ENCODE data around the gene IYD. TPM values are rescaled to one million over a fixed set of nuclear protein-coding genes. Genes with fewer than 3 reads are reported as not detected.
"Not testable (repeated sequence)": the region's sequence is repeated elsewhere in the genome, so short reads cannot be mapped to it uniquely, and the experiment has no call there.

Gene IYD
- total RNA-seq, 4 donors from 2014 or later: 0.83 to 57.0 (median 36.8) TPM

DNA sequence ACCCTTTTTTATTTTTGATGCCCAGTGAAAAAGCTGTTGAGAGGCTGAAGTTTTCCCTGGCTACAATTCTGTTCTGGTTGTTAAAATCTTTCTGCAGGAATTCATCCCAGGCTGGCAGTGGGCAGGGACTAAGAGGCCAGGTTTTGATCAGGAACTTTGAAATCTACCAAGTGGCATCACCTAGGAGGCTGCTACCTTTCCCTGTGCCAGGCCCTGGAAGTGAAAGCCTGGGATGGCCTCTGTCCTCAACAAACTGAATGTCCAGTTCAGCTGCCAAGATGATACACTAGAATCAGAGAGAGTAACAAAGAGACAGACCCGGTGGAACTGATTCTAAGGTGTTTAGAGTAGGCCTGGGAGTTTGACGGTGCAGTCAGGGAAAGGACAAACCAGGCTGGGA, 596 bp downstream of the IYD start:
- peak overlapping the region in 2 of 4 donors; percentile 22 to 43 for H3K4me3 ChIP-seq
- no peak for DNase-seq

DNA sequence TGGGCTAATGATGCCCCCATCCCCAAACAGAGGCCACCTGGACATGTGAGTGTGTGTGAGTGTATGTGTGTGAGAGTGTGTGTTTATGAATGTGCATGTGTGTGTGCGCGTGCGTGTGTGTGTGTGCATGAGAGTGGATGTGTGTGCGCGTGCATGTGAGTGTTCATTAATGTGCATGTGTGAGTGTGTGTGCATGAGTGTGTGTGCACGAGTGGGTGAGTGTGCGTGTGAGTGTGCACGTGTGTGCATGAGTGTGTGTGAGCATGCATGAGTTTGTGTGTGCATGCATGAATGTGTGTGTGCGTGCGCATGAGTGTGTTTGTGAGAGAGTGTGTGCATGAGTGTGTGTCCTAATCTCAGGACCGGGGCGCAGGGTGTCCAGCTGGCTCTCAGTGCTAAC, 1.3 kb downstream of the IYD start:
- TF ChIP-seq, protein P1, sequence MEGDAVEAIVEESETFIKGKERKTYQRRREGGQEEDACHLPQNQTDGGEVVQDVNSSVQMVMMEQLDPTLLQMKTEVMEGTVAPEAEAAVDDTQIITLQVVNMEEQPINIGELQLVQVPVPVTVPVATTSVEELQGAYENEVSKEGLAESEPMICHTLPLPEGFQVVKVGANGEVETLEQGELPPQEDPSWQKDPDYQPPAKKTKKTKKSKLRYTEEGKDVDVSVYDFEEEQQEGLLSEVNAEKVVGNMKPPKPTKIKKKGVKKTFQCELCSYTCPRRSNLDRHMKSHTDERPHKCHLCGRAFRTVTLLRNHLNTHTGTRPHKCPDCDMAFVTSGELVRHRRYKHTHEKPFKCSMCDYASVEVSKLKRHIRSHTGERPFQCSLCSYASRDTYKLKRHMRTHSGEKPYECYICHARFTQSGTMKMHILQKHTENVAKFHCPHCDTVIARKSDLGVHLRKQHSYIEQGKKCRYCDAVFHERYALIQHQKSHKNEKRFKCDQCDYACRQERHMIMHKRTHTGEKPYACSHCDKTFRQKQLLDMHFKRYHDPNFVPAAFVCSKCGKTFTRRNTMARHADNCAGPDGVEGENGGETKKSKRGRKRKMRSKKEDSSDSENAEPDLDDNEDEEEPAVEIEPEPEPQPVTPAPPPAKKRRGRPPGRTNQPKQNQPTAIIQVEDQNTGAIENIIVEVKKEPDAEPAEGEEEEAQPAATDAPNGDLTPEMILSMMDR (IDR thresholded peaks at IDR 0.05): no peak
- no peak for TF ChIP-seq POLR2A (IDR thresholded peaks at IDR 0.05)

More for the DNA sequence above, 596 bp downstream of the IYD start:
- H3K27me3 ChIP-seq: no peaks in the 10 kb centered on the region
- no peak for TF ChIP-seq POLR2A (IDR thresholded peaks at IDR 0.05)
- TF ChIP-seq, protein P1 (IDR thresholded peaks at IDR 0.05): no peak
- H3K4me1 ChIP-seq: no peaks in the 10 kb centered on the region
- no peaks in the 10 kb centered on the region for H3K36me3 ChIP-seq
- no peaks in the 10 kb centered on the region for H3K9me3 ChIP-seq
- H3K27ac ChIP-seq: peak overlapping the region in 3 of 4 donors; percentile 40 to 90 (median 75)

DNA sequence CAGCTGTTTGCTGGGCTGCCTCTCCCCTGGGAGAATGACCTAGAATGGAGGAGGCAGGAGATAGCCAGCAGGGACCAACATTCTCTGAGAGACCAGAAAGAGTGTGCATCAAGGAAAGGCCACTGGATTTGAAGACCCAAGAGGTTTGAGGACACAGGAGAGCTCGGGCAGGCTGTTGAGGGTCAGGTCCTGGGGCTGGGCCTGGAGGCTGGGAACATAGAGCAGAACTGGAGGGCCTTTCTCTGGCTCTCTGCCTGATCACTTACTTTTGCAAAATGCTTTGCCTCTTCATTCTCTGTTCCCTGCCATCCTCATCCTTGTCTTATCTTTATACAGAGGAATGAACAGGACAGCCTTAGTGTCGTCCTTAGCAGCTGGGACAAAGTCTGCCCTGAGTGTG, 2.5 kb downstream of the IYD start:
- H3K27ac ChIP-seq: no peak overlapping the region
- no peak for DNase-seq
- no peak overlapping the region for H3K4me3 ChIP-seq

More for the DNA sequence above, 1.3 kb downstream of the IYD start:
- Histone ChIP-seq H3K4me3 (peak overlapping the region in 2 of 4 donors; percentile 22 to 43), H3K9me3 (no peaks in the 10 kb centered on the region), H3K27ac (no peak overlapping the region), H3K27me3 (no peaks in the 10 kb centered on the region), H3K36me3 (no peaks in the 10 kb centered on the region), H3K4me1 (no peaks in the 10 kb centered on the region)
- no peak for DNase-seq

DNA sequence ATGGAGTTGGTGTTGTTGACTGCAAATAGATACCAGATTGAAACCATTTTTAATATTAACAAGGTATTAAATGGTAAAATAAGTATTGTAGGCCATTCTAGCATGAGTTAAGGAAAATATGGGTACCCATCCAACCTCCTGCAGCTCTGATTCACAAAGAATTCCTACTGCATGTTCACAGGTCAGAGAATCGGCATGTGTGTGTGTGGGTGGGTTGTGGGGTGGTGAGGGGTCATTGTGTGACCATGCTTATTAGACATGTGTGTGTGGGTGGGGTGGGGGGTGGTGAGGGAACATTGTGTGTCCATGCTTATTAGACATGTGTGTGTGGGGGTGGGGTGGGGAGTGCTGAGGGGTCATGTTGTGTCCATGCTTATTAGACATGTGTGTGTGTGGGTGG, 3.2 kb downstream of the IYD start:
- Histone ChIP-seq H3K9me3 (no peaks in the 10 kb centered on the region), H3K27me3 (no peaks in the 10 kb centered on the region), H3K36me3 (no peaks in the 10 kb centered on the region), H3K4me3 (no peak overlapping the region), H3K27ac (no peak overlapping the region), H3K4me1 (no peaks in the 10 kb centered on the region)
- TF ChIP-seq POLR2A (IDR thresholded peaks at IDR 0.05): no peak
- TF ChIP-seq, protein P1 (IDR thresholded peaks at IDR 0.05): no peak
- no peak for DNase-seq

More for the DNA sequence above, 2.5 kb downstream of the IYD start:
- no peaks in the 10 kb centered on the region for H3K27me3 ChIP-seq
- TF ChIP-seq, protein P1 (IDR thresholded peaks at IDR 0.05): no peak
- no peak for TF ChIP-seq POLR2A (IDR thresholded peaks at IDR 0.05)
- H3K36me3 ChIP-seq: no peaks in the 10 kb centered on the region
- H3K9me3 ChIP-seq: no peaks in the 10 kb centered on the region
- no peaks in the 10 kb centered on the region for H3K4me1 ChIP-seq

DNA sequence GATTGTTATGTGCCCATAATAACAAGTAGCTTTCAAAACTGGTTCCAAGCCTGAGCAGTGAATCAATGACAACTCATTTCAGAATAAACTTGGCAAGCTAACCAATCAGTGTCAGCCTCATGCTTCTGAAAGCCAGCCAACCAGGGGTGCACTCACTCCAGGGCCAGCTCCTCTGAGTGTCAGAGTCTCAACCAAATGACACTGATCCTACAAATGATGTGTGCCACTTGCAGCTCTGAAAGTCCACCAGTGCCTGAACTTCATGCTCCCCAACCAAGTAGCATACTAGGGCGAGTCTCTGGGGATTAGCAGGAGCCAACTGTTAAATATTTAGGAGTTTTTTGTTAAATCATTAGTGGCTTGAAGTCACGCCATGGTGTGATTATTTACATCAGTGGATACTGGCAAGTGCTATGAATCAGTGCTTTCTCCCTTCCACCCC, 4.5 kb downstream of the IYD start:
- TF ChIP-seq, protein P1 (IDR thresholded peaks at IDR 0.05): no peak
- no peak for TF ChIP-seq POLR2A (IDR thresholded peaks at IDR 0.05)
- no peak overlapping the region for H3K27ac ChIP-seq
- no peaks in the 10 kb centered on the region for H3K9me3 ChIP-seq

DNA sequence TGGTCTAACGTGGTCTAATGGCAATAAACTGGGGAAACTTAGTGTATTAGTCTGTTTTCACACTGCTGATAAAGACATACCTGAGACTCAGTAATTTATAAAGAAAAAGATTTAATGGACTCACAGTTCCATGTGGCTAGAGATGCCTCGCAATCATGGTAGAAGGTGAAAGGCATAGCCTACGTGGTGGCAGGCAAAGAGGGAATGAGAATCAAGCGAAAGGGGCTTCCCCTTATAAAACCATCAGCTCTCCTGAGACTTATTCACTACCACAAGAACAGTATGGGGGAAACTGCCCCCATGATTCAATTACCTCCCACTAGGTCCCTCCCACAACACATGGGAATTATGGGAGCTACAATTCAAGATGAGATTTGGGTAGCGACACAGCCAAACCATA, 5.5 kb downstream of the IYD start:
- not testable (repeated sequence) for H3K27me3 ChIP-seq, H3K9me3 ChIP-seq, H3K4me1 ChIP-seq

More for the DNA sequence above, 4.5 kb downstream of the IYD start:
- H3K27me3 ChIP-seq: no peaks in the 10 kb centered on the region
- no peaks in the 10 kb centered on the region for H3K36me3 ChIP-seq
- no peak overlapping the region for H3K4me3 ChIP-seq
- H3K4me1 ChIP-seq: no peaks in the 10 kb centered on the region
- no peak for DNase-seq

More for the DNA sequence above, 5.5 kb downstream of the IYD start:
- not testable (repeated sequence) for DNase-seq, H3K36me3 ChIP-seq, H3K4me3 ChIP-seq, H3K27ac ChIP-seq
